Measurements from ENCODE around the gene CBX8.

DNA sequence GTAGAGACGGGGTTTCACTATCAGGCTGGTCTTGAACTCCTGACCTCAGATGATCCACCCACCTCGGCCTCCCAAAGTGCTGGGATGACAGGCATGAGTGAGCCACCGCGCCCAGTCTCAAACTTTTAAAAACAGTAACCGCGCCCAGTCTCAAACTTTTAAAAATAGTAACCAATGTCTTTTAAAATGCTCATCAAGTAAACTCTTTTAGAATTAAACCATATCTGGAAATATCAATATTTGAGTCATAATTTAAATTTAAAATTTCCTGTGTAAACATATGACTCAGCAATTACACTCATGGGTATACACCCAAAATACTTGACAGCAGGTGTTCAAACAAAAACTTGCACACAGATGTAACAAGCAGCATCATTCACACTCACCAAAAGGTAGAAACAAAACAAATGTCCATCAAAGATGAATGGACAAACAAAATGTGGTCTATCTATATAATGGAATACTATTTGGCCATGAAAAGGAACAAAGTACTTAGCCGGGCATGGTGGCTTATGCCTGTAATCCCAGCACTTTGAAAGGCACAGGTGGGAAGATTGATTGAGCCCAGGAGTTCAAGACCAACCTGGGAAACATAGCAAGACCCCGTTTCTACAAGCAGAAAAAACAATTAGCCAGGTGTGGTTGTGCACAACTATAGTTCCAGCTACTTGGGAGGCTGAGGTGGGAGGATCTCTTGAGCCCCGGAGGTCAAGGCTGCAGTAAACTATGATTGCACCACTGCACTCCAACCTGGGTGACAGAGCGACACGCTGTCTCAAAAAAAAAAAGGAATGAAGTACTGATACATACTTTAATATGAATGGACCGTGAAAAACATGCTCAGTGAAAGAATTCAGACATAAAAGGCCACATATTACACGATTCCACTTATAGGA lies 46.0 kb downstream of the CBX8 start:
- TF ChIP-seq, protein P1, sequence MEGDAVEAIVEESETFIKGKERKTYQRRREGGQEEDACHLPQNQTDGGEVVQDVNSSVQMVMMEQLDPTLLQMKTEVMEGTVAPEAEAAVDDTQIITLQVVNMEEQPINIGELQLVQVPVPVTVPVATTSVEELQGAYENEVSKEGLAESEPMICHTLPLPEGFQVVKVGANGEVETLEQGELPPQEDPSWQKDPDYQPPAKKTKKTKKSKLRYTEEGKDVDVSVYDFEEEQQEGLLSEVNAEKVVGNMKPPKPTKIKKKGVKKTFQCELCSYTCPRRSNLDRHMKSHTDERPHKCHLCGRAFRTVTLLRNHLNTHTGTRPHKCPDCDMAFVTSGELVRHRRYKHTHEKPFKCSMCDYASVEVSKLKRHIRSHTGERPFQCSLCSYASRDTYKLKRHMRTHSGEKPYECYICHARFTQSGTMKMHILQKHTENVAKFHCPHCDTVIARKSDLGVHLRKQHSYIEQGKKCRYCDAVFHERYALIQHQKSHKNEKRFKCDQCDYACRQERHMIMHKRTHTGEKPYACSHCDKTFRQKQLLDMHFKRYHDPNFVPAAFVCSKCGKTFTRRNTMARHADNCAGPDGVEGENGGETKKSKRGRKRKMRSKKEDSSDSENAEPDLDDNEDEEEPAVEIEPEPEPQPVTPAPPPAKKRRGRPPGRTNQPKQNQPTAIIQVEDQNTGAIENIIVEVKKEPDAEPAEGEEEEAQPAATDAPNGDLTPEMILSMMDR (IDR thresholded peaks at IDR 0.05; ENCODE audit: low read depth, low read length, poor library complexity, severe bottlenecking) = no peak
- TF ChIP-seq EZH2phosphoT487 (IDR thresholded peaks at IDR 0.05; ENCODE audit: borderline replicate concordance, low read length) = no peak
